ENCODE results near the gene NPW.

Gene NPW

DNA sequence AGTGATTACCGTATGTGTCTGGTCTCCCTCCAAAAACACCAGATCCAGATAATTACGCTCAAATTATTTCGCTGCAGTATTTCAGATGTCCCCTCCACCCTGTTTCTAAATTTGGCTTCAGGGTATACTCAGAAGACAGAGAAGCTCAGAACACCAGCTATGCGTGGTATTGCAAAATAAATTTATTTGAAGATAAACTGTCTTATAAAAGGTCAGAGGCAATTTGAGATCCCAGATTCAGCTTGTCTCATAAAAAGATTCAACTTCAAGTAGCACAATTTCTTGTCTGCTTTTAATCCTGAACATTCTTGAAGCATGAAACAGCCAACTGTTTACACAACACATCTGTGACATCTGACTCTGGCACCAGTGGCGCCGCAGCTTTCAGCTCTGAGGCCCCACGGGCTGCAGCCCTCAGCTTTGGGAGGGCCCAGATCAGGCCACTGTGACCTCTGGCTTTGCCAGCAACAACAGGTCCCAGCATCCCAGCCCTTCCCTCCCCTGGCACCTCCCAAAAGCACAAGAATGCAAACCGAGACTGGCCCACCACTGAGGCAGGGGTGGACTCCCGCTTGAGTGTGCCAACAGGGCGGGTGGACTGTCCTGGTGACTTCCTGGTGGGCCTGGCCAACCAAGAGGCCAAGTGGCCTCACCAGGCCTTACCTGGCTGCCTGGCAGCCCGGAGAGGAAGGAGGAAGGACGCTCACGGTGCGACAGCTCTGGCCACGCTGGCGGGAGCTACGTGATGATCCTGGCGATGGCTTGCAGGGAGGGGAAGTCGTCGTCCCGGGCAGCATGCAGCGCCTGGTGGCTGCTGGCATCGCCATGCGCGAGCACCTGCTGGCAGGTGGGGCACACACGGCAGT, 21.9 kb upstream of the NPW start:
- DNase-seq (ENCODE audit: low read depth, low spot score): no peak
- Histone ChIP-seq H3K27ac (peak overlapping the region; percentile 51), H3K36me3 (ENCODE audit: insufficient read depth, low read length) (peaks cover 50% of the 10 kb centered on the region; the same call in 1 of the 2 replicates), H3K9me3 (ENCODE audit: low read depth, low read length) (no peaks in the 10 kb centered on the region), H3K9ac (ENCODE audit: insufficient read length) (no peak overlapping the region), H3K4me3 (no peak overlapping the region)
- no peak; the same call in 1 of the 2 replicates for TF ChIP-seq POLR2AphosphoS5 (IDR thresholded peaks at IDR 0.05; ENCODE audit: borderline replicate concordance, low read depth, low read length)
- TF ChIP-seq FOXP2 (optimal IDR thresholded peaks at IDR 0.05; ENCODE audit: control extremely low read depth, extremely low read length, insufficient read depth): no peak
- no peak for TF ChIP-seq EZH2 (IDR thresholded peaks at IDR 0.05)

GRCh38 chr16:1998360-1998835, 21.2 kb upstream of the NPW start:
- peak overlapping the region; percentile 31; the same call in 1 of the 2 replicates for H3K27ac ChIP-seq
- H3K9ac ChIP-seq (ENCODE audit: insufficient read length): no peak overlapping the region
- H3K36me3 ChIP-seq (ENCODE audit: insufficient read depth, low read length): peaks cover 56% of the 10 kb centered on the region; the same call in 1 of the 2 replicates

GRCh38 chr16:1998852-1999801, 20.5 kb upstream of the NPW start:
- H3K9me3 ChIP-seq (ENCODE audit: low read depth, low read length): no peaks in the 10 kb centered on the region
- TF ChIP-seq POLR2AphosphoS5 (IDR thresholded peaks at IDR 0.05; ENCODE audit: borderline replicate concordance, low read depth, low read length) (no peak), EZH2 (IDR thresholded peaks at IDR 0.05) (no peak), FOXP2 (optimal IDR thresholded peaks at IDR 0.05; ENCODE audit: control extremely low read depth, extremely low read length, insufficient read depth) (no peak)
- H3K4me3 ChIP-seq: no peak overlapping the region
- no peak for DNase-seq (ENCODE audit: low read depth, low spot score)
- peaks cover 58% of the 10 kb centered on the region; the same call in 1 of the 2 replicates for H3K36me3 ChIP-seq (ENCODE audit: insufficient read depth, low read length)
- H3K9ac ChIP-seq (ENCODE audit: insufficient read length): no peak overlapping the region
- H3K27ac ChIP-seq: 0 out of 2 replicates have a peak overlapping the region, but pooled peaks have one; percentile 9

More at GRCh38 chr16:1998360-1998835, 21.2 kb upstream of the NPW start:
- Histone ChIP-seq H3K4me3 (no peak overlapping the region), H3K9me3 (ENCODE audit: low read depth, low read length) (no peaks in the 10 kb centered on the region)
- TF ChIP-seq POLR2AphosphoS5 (IDR thresholded peaks at IDR 0.05; ENCODE audit: borderline replicate concordance, low read depth, low read length) (no peak), FOXP2 (optimal IDR thresholded peaks at IDR 0.05; ENCODE audit: control extremely low read depth, extremely low read length, insufficient read depth) (no peak), EZH2 (IDR thresholded peaks at IDR 0.05) (no peak)
- no peak for DNase-seq (ENCODE audit: low read depth, low spot score)

GRCh38 chr16:1999866-2000514, 19.6 kb upstream of the NPW start:
- Histone ChIP-seq H3K9me3 (ENCODE audit: low read depth, low read length) (no peaks in the 10 kb centered on the region), H3K36me3 (ENCODE audit: insufficient read depth, low read length) (peaks cover 58% of the 10 kb centered on the region; the same call in 1 of the 2 replicates), H3K4me3 (no peak overlapping the region), H3K9ac (ENCODE audit: insufficient read length) (no peak overlapping the region), H3K27ac (no peak overlapping the region)
- DNase-seq (ENCODE audit: low read depth, low spot score): no peak
- TF ChIP-seq FOXP2 (optimal IDR thresholded peaks at IDR 0.05; ENCODE audit: control extremely low read depth, extremely low read length, insufficient read depth) (no peak), POLR2AphosphoS5 (IDR thresholded peaks at IDR 0.05; ENCODE audit: borderline replicate concordance, low read depth, low read length) (no peak), EZH2 (IDR thresholded peaks at IDR 0.05) (no peak)

- no peak for TF ChIP-seq FOXP2 (optimal IDR thresholded peaks at IDR 0.05; ENCODE audit: control extremely low read depth, extremely low read length, insufficient read depth)
- TF ChIP-seq EZH2 (IDR thresholded peaks at IDR 0.05): no peak
- no peak for TF ChIP-seq POLR2AphosphoS5 (IDR thresholded peaks at IDR 0.05; ENCODE audit: borderline replicate concordance, low read depth, low read length)
- Histone ChIP-seq H3K36me3 (ENCODE audit: insufficient read depth, low read length) (peaks cover 58% of the 10 kb centered on the region; the same call in 1 of the 2 replicates), H3K9me3 (ENCODE audit: low read depth, low read length) (no peaks in the 10 kb centered on the region), H3K27ac (no peak overlapping the region), H3K9ac (ENCODE audit: insufficient read length) (no peak overlapping the region), H3K4me3 (no peak overlapping the region)
- no peak for DNase-seq (ENCODE audit: low read depth, low spot score)
Measured at GRCh38 chr16:2001035-2001434, 18.6 kb upstream of the NPW start.

GRCh38 chr16:2001456-2002355, 17.9 kb upstream of the NPW start:
- no peak for DNase-seq (ENCODE audit: low read depth, low spot score)
- H3K27ac ChIP-seq: no peak overlapping the region
- TF ChIP-seq EZH2 (IDR thresholded peaks at IDR 0.05) (no peak), POLR2AphosphoS5 (IDR thresholded peaks at IDR 0.05; ENCODE audit: borderline replicate concordance, low read depth, low read length) (no peak), FOXP2 (optimal IDR thresholded peaks at IDR 0.05; ENCODE audit: control extremely low read depth, extremely low read length, insufficient read depth) (no peak)
- H3K36me3 ChIP-seq (ENCODE audit: insufficient read depth, low read length): peaks cover 56% of the 10 kb centered on the region; the same call in 1 of the 2 replicates
- no peak overlapping the region for H3K9ac ChIP-seq (ENCODE audit: insufficient read length)
- H3K9me3 ChIP-seq (ENCODE audit: low read depth, low read length): no peaks in the 10 kb centered on the region
- H3K4me3 ChIP-seq: no peak overlapping the region
